GM18511 (cell line): ENCODE data around the gene AKAP12.

Experiments
- ATAC-seq: cut with Tn5 transposase; IDR thresholded peaks from one replicate; pipeline ENCODE4 v1.9.1; 2021; ENCODE audit warnings: mild to moderate bottlenecking, moderate library complexity; ENCODE audit not compliant: unreplicated experiment

Gene AKAP12

GRCh38 chr6:151402228-151402627 is 162.5 kb downstream of the AKAP12 start:
- no peak for ATAC-seq

GRCh38 chr6:151403919-151404308 is 164.1 kb downstream of the AKAP12 start:
- no peak for ATAC-seq
